WI38 (cell line): ENCODE data around the gene LRRC40.
"Not testable (repeated sequence)": the region's sequence is repeated elsewhere in the genome, so short reads cannot be mapped to it uniquely, and the experiment has no call there.

Experiments used
- H3K4me3 ChIP-seq: 2 replicates; pipeline ENCODE4 v1.5.1; 2011; ENCODE audit warnings: low read depth, mild to moderate bottlenecking, control low read depth, low read length
- CTCF ChIP-seq: IDR thresholded peaks from 2 replicates; pipeline ENCODE4 v1.5.1; 2012; ENCODE audit warnings: low read depth, mild to moderate bottlenecking, control low read depth, low read length

The LRRC40 gene

GRCh38 chr1:70204139-70204538, 1.2 kb downstream of the LRRC40 start:
- TF ChIP-seq CTCF = no peak
- H3K4me3 ChIP-seq = peak overlapping the region; percentile 99

GRCh38 chr1:70202173-70202758, 3.1 kb downstream of the LRRC40 start:
- H3K4me3 ChIP-seq = no peak overlapping the region

GRCh38 chr1:70200065-70200464, 5.3 kb downstream of the LRRC40 start:
- TF ChIP-seq CTCF = no peak
- H3K4me3 ChIP-seq = no peak overlapping the region

More at GRCh38 chr1:70202173-70202758, 3.1 kb downstream of the LRRC40 start:
- no peak for TF ChIP-seq CTCF

GRCh38 chr1:70196333-70196732, 9.0 kb downstream of the LRRC40 start:
- no peak overlapping the region for H3K4me3 ChIP-seq
- TF ChIP-seq CTCF = no peak

GRCh38 chr1:70195342-70195741, 10.0 kb downstream of the LRRC40 start:
- no peak overlapping the region for H3K4me3 ChIP-seq
- no peak for TF ChIP-seq CTCF

- no peak overlapping the region for H3K4me3 ChIP-seq
- TF ChIP-seq CTCF = no peak
These were observed 10.8 kb downstream of the LRRC40 start for GRCh38 chr1:70194601-70195000.

GRCh38 chr1:70192446-70192845, 12.9 kb downstream of the LRRC40 start:
- not testable (repeated sequence) for H3K4me3 ChIP-seq

GRCh38 chr1:70190180-70190579, 15.2 kb downstream of the LRRC40 start:
- no peak for TF ChIP-seq CTCF
- H3K4me3 ChIP-seq = no peak overlapping the region
